ENCODE data around the gene MFAP2.
A peak's percentile ranks its signal among the peaks of the same experiment; 100 is the strongest.

MFAP2 gene

DNA sequence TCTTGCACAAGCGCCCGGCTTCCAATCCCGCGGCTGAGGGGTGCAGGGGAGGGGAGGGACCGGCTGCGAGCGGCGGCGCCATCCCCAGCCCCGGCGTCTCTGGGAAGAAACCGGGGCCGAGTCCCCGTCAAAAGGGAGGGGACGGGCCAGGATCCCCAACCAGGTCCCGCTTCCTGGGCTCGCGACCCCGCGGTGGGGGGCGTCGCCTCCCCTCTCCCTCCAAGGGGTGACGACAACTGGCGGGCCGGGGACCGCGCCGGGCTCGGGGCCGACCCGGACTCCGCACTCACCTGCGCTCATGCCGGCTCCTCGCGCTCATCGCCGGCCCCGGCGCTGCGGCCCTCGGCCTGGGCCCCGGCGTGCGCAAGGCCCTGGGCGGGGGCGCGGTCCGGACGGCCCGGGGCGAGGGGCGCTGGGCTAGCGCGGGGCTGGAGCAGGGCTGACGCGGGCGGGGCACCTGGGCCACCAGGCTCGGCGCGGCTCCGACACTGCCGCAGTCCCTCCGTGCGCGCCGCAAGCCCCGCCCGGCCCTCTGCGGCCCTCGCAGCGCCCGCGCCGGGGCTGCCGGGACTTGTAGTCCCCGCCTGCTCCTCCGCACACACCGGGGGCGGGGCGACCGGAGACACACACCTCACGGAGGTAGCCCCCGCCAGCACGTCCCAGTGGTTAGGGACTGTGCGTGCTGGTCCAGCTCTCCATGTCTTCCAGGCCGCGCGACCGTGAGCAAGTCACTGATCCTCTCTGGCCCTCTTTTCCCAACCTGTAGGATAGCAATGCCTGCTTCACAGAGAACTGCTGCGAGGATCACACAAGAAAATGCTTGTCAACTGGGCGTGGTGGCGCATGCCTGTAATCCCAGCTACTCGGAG is 31.3 kb upstream of the MFAP2 start, which contains the start of gene ATP13A2:
Gene ATP13A2 (minus strand): TSS at position 490 of the 869 bp plus-strand sequence. CDS start 190 bp downstream, at position 300.
- H3K4me1 ChIP-seq: peaks cover 0 to 25% (median 18%) of the 10 kb centered on the region in 4 donors

GRCh38 chr1:17011092-17011438 is 30.6 kb upstream of the MFAP2 start:
- no peak for DNase-seq
- peak overlapping the region; percentile 79 to 80 for H3K4me3 ChIP-seq
- intact Hi-C loops (cut with DNase I; ENCODE audit: low total_unique reads): no loop called here
- no peaks in the 10 kb centered on the region for H3K27me3 ChIP-seq
- H3K36me3 ChIP-seq: peaks cover 0 to 5% (median 0%) of the 10 kb centered on the region in 3 donors
- TF ChIP-seq CTCF (IDR thresholded peaks at IDR 0.05): no peak
- H3K27ac ChIP-seq: peak overlapping the region; percentile 56 to 63
- H3K9me3 ChIP-seq: no peaks in the 10 kb centered on the region
- H3K4me1 ChIP-seq: peaks cover 0 to 25% (median 18%) of the 10 kb centered on the region in 4 donors

More for the DNA sequence above, 31.3 kb upstream of the MFAP2 start, which contains the start of gene ATP13A2:
- peaks cover 0 to 3% (median 0%) of the 10 kb centered on the region in 3 donors for H3K36me3 ChIP-seq
- no peak for TF ChIP-seq CTCF (IDR thresholded peaks at IDR 0.05)
- peak; percentile 70 to 85 for DNase-seq
- H3K4me3 ChIP-seq: peak within 1 kb of the TSS; percentile 79 to 80
- H3K9me3 ChIP-seq: no peaks in the 10 kb centered on the region
- no peaks in the 10 kb centered on the region for H3K27me3 ChIP-seq
- intact Hi-C loops (cut with DNase I; ENCODE audit: low total_unique reads): no loop called here
- peak within 1 kb of the TSS; percentile 56 to 63 for H3K27ac ChIP-seq

DNA sequence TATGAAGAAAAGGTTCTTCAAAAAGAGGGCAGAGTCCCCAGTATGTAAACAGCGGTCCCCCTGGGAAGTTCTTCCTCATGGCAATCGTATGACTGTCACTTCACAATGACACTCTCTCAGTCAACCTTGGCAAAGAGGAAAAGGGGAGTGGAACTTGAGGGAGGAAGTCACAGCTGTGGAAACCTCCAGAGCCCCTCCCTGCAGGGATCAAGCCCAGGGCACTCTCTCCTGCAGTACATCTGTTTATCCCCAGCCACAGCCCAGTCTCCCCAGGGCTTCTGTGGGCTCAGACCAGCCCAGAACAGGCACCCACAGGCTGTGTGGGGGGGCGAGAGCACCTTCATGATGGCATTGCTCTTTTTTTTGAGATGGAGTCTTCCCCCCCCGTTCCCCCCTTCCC is 29.3 kb upstream of the MFAP2 start:
- no peak for DNase-seq
- H3K4me3 ChIP-seq: no peak overlapping the region
- H3K27ac ChIP-seq: no peak overlapping the region
- no peaks in the 10 kb centered on the region for H3K27me3 ChIP-seq
- no peaks in the 10 kb centered on the region for H3K9me3 ChIP-seq
- H3K36me3 ChIP-seq: peaks cover 8 to 17% (median 12%) of the 10 kb centered on the region in 3 donors
- intact Hi-C loops (cut with DNase I; ENCODE audit: low total_unique reads): no loop called here
- no peak for TF ChIP-seq CTCF (IDR thresholded peaks at IDR 0.05)
- H3K4me1 ChIP-seq: peaks cover 0 to 25% (median 18%) of the 10 kb centered on the region in 4 donors

- Histone ChIP-seq H3K4me1 (peaks cover 0 to 25% (median 18%) of the 10 kb centered on the region in 4 donors), H3K9me3 (no peaks in the 10 kb centered on the region), H3K27ac (no peak overlapping the region), H3K36me3 (peaks cover 14 to 30% (median 22%) of the 10 kb centered on the region in 3 donors), H3K27me3 (no peaks in the 10 kb centered on the region), H3K4me3 (no peak overlapping the region)
- TF ChIP-seq CTCF (IDR thresholded peaks at IDR 0.05): no peak
- intact Hi-C loops (cut with DNase I; ENCODE audit: low total_unique reads): no loop called here
- no peak for DNase-seq
These were observed 27.9 kb upstream of the MFAP2 start for GRCh38 chr1:17008208-17008855.

- H3K27me3 ChIP-seq: no peaks in the 10 kb centered on the region
- H3K9me3 ChIP-seq: no peaks in the 10 kb centered on the region
- H3K27ac ChIP-seq: no peak overlapping the region
- intact Hi-C loops (cut with DNase I; ENCODE audit: low total_unique reads): no loop called here
- H3K4me1 ChIP-seq: peaks cover 0 to 21% (median 15%) of the 10 kb centered on the region in 4 donors
- DNase-seq: no peak
- peaks cover 25 to 43% (median 33%) of the 10 kb centered on the region in 3 donors for H3K36me3 ChIP-seq
- TF ChIP-seq CTCF (IDR thresholded peaks at IDR 0.05): no peak
- H3K4me3 ChIP-seq: no peak overlapping the region
These were observed 26.7 kb upstream of the MFAP2 start for GRCh38 chr1:17007121-17007520.

Data from tibial artery (tissue), 4 donors.